HCT116 (cell line): ENCODE data around the gene SH3BP4. TPM values are rescaled to one million over a fixed set of nuclear protein-coding genes. Genes with fewer than 3 reads are reported as not detected.

Source experiments
- ATAC-seq: fragments of 200-7000 bp; cut with Tn5 transposase; 2 replicates; pipeline ENCODE4 v1.9.1; 2020; ENCODE audit warnings: mild to moderate bottlenecking, moderate library complexity
- BruUV-seq: library from RNA; stranded (reverse); fragments of 400-500 nt; replicated peaks from 2 replicates; lab custom pipeline; 2021; lab: Mats Ljungman, UMichigan
- CTCF ChIA-PET: fragments of 300-600 bp; sonication (Branson Sonifier 250); formaldehyde crosslinking; loops from one replicate; lab custom pipeline; 2021; ENCODE audit warnings: antibody characterized with exemption; lab: Charles Lee
- POLR2A ChIA-PET: fragments of 300-600, 350-600 bp; sonication (Branson Sonifier 250); formaldehyde crosslinking; loops from one replicate; lab custom pipeline; 2021; ENCODE audit warnings: antibody characterized with exemption; lab: Charles Lee
- RAD21 ChIA-PET, 2 experiments: fragments of 300-600 bp; sonication (Branson Sonifier 250); formaldehyde crosslinking; loops; one replicate each; lab custom pipeline; 2023; ENCODE audit warnings: low total read pairs in 2 of 2; ENCODE audit not compliant: uncharacterized antibody in 2 of 2, unreplicated experiment in 2 of 2, low non-redundant PET in 1 of 2; lab: Charles Lee
- DNase-seq: peaks from one replicate; pipeline ENCODE4 v3.0.0-alpha.2; 2010; ENCODE audit warnings: low read depth, low spot score
- H2AFZ ChIP-seq: fragments of 200-600 bp; shearing (Covaris generic), sonication (generic); 2 replicates; pipeline ENCODE4 v1.6.1; 2017; ENCODE audit warnings: low read depth, mixed run types, mixed read lengths, antibody characterized with exemption, low read length; ENCODE audit not compliant: poor library complexity, severe bottlenecking
- H3K27ac ChIP-seq: 2 replicates; pipeline ENCODE4 v1.5.1; 2012; ENCODE audit warnings: low read depth, low read length
- H3K27me3 ChIP-seq: fragments of 200-600 bp; sonication (generic); 2 replicates; pipeline ENCODE4 v1.6.1; 2016; ENCODE audit warnings: mixed run types, low read length, mixed read lengths; ENCODE audit not compliant: insufficient read depth
- H3K36me3 ChIP-seq, 2 experiments: fragments of 200-500 bp in 1 of 2; fragments of 200-600 bp in 1 of 2; sonication (Bioruptor generic) in 1 of 2; sonication (generic) in 1 of 2; 2 replicates each; pipeline versions ENCODE4 v1.5.1 to v1.6.1; 2014 to 2016; ENCODE audit warnings: low read length in 2 of 2, inconsistent platforms in 1 of 2, mixed read lengths in 1 of 2, mixed run types in 1 of 2; ENCODE audit not compliant: insufficient read depth in 2 of 2, control insufficient read depth in 1 of 2
- H3K4me1 ChIP-seq, 2 experiments: fragments of 200-600 bp in 1 of 2; sonication (generic) in 1 of 2; 2 replicates each; pipeline versions ENCODE4 v1.5.1 to v1.6.1; 2012 to 2017; ENCODE audit warnings: low read length in 2 of 2, inconsistent platforms in 1 of 2, mild to moderate bottlenecking in 1 of 2, mixed read lengths in 1 of 2, mixed run types in 1 of 2, moderate library complexity in 1 of 2; ENCODE audit not compliant: insufficient read depth in 2 of 2, control insufficient read depth in 1 of 2
- H3K4me2 ChIP-seq: fragments of 200-600 bp; sonication (generic); 2 replicates; pipeline ENCODE4 v1.6.1; 2017; ENCODE audit warnings: mixed run types, low read length, mixed read lengths
- H3K4me3 ChIP-seq, 2 experiments: fragments of 200-600 bp in 1 of 2; sonication (generic) in 1 of 2; replicated peaks in 1 of 2; 2 replicates each; pipeline ENCODE4 v1.5.1; 2011 to 2016; ENCODE audit warnings: low read length in 2 of 2, control low read depth in 1 of 2, low read depth in 1 of 2, mild to moderate bottlenecking in 1 of 2, mixed read lengths in 1 of 2, mixed run types in 1 of 2
- H3K79me2 ChIP-seq: fragments of 200-600 bp; sonication (generic); 2 replicates; pipeline ENCODE4 v1.6.1; 2017; ENCODE audit warnings: mild to moderate bottlenecking, mixed run types, low read length, moderate library complexity, mixed read lengths; ENCODE audit not compliant: insufficient read depth
- H3K9ac ChIP-seq: fragments of 200-600 bp; sonication (generic); 2 replicates; pipeline ENCODE4 v1.6.1; 2016; ENCODE audit warnings: low read length, mixed read lengths
- H3K9me2 ChIP-seq: fragments of 200-600 bp; sonication (generic), shearing (Covaris generic); 2 replicates; pipeline ENCODE4 v1.6.1; 2017; ENCODE audit warnings: mixed run types, mild to moderate bottlenecking, moderate library complexity; ENCODE audit not compliant: insufficient read depth
- H3K9me3 ChIP-seq, 2 experiments: fragments of 200-500 bp in 1 of 2; fragments of 200-600 bp in 1 of 2; sonication (Bioruptor generic) in 1 of 2; sonication (generic) in 1 of 2; 2 replicates each; pipeline ENCODE4 v1.6.1; 2014 to 2017; ENCODE audit warnings: low read length in 2 of 2, mixed read lengths in 2 of 2, inconsistent platforms in 1 of 2, low read depth in 1 of 2, mild to moderate bottlenecking in 1 of 2, mixed run types in 1 of 2, moderate library complexity in 1 of 2; ENCODE audit not compliant: control insufficient read depth in 1 of 2, insufficient read depth in 1 of 2
- H4K20me1 ChIP-seq: fragments of 200-600 bp; sonication (generic), shearing (Covaris generic); 2 replicates; pipeline ENCODE4 v1.6.1; 2017; ENCODE audit warnings: mixed run types, mild to moderate bottlenecking, moderate library complexity; ENCODE audit not compliant: insufficient read depth
- CEBPB ChIP-seq: IDR thresholded peaks from 2 replicates; pipeline ENCODE4 v1.6.1; 2012; ENCODE audit warnings: low read depth
- ELF1 ChIP-seq: IDR thresholded peaks from 2 replicates; pipeline ENCODE4 v1.6.1; 2012; ENCODE audit warnings: low read depth, borderline replicate concordance
- EZH2phosphoT487 ChIP-seq: fragments of 200-600 bp; IDR thresholded peaks from 2 replicates; pipeline ENCODE4 v1.6.1; 2018; ENCODE audit warnings: antibody characterized with exemption, borderline replicate concordance
- FOSL1 ChIP-seq: IDR thresholded peaks from 2 replicates; pipeline ENCODE4 v1.6.1; 2012; ENCODE audit warnings: low read depth
- POLR2A ChIP-seq: IDR thresholded peaks from 2 replicates; pipeline ENCODE4 v1.7.0; 2011; ENCODE audit warnings: borderline replicate concordance; ENCODE audit not compliant: insufficient read depth, insufficient read length; ENCODE audit errors: extremely low read depth
- POLR2AphosphoS5 ChIP-seq: IDR thresholded peaks from 2 replicates; pipeline ENCODE4 v1.6.1; 2011; ENCODE audit warnings: mild to moderate bottlenecking, low read depth, low read length, moderate library complexity
- RAD21 ChIP-seq: IDR thresholded peaks from 2 replicates; pipeline ENCODE4 v1.6.1; 2012; ENCODE audit warnings: low read depth, mild to moderate bottlenecking
- SIN3A ChIP-seq: IDR thresholded peaks from 2 replicates; pipeline ENCODE4 v1.6.1; 2012; ENCODE audit warnings: low read depth
- SP1 ChIP-seq: IDR thresholded peaks from 2 replicates; pipeline ENCODE4 v1.6.1; 2012; ENCODE audit warnings: low read depth
- SRF ChIP-seq: IDR thresholded peaks from 2 replicates; pipeline ENCODE4 v1.6.1; 2012; ENCODE audit warnings: low read depth
- TCF7L2 ChIP-seq: IDR thresholded peaks from 2 replicates; pipeline ENCODE4 v1.7.0; 2011; ENCODE audit warnings: borderline replicate concordance, inconsistent platforms; ENCODE audit not compliant: insufficient read depth, insufficient read length; ENCODE audit errors: extremely low read depth
- YY1 ChIP-seq: IDR thresholded peaks from 2 replicates; pipeline ENCODE4 v1.6.1; 2011; ENCODE audit warnings: low read length, low read depth, moderate library complexity, mild to moderate bottlenecking; ENCODE audit not compliant: insufficient replicate concordance; ENCODE audit errors: extremely low read depth
- ZNF274 ChIP-seq: fragments of 200-500 bp; sonication (Bioruptor generic); IDR thresholded peaks from 2 replicates; pipeline ENCODE4 v1.6.1; 2014; ENCODE audit warnings: mild to moderate bottlenecking, low read depth, low read length, inconsistent platforms
- intact Hi-C: fragments of 100-400 bp; cut with micrococcal nuclease; formaldehyde crosslinking; loops from 2 replicates; pipeline ENCODE4 v1.10.0; 2022
- total RNA-seq: library from RNA; stranded (reverse); gene quantifications from one replicate; pipeline ENCODE4 v1.2.1, GENCODE V29; 2021; ENCODE audit not compliant: unreplicated experiment
- TF ChIP-seq, protein P1 (sequence below): IDR thresholded peaks from 2 replicates; pipeline ENCODE4 v1.6.1; 2012
- TF ChIP-seq, protein P2 (sequence below), 3 experiments: fragments of 200-600 bp in 1 of 3; sonication (generic) in 1 of 3; IDR thresholded peaks in 2 of 3; conservative IDR thresholded peaks in 1 of 3; 2 replicates each; pipeline ENCODE4 v1.5.1; 2012 to 2017; ENCODE audit warnings: low read depth in 2 of 3, low read length in 2 of 3, antibody characterized with exemption in 1 of 3, borderline replicate concordance in 1 of 3, control low read depth in 1 of 3, mild to moderate bottlenecking in 1 of 3, mixed read lengths in 1 of 3, mixed run types in 1 of 3, moderate library complexity in 1 of 3; ENCODE audit not compliant: insufficient read depth in 1 of 3
- TF ChIP-seq, protein P3 (sequence below): IDR thresholded peaks from 2 replicates; pipeline ENCODE4 v1.6.1; 2012
- TF ChIP-seq, protein P4 (sequence below): IDR thresholded peaks from 2 replicates; pipeline ENCODE4 v1.6.1; 2011; ENCODE audit warnings: mild to moderate bottlenecking, low read length, moderate library complexity; ENCODE audit not compliant: insufficient replicate concordance; ENCODE audit errors: extremely low read depth

SH3BP4 gene
- total RNA-seq, 1 experiment from 2014 or later, result 32.9 TPM

DNA sequence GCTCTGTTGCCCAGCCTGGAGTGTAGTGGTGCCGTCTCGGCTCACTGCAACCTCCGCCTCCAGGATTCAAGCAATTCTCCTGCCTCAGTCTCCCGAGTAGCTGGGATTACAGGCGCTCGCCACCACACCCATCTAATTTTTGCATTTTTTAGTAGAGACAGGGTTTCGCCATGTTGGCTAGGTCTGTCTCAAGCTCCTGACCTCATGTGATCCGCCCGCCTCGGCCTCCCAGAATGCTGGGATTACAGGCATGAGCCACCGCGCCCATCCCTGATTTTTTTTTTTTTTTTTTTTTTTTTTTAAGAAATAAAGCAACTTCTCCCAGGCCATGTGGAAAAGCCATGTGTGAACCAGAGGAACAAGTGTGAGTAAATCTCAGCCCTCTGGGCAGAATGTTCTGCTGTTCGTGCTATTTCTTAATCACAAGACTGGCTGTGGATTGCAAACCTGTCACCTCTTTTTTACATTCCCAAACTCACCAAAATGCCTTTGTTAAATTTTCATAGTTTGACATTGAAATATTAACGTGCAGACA, 6.4 kb upstream of the SH3BP4 start:
- no TSS peak for BruUV-seq

More for the DNA sequence above, 6.4 kb upstream of the SH3BP4 start:
- no peaks in the 10 kb centered on the region for H3K36me3 ChIP-seq
- no peaks in the 10 kb centered on the region for H3K79me2 ChIP-seq
- peaks cover 0 to 4% of the 10 kb centered on the region in 2 experiments; a peak in 1 of 4 replicates for H3K4me1 ChIP-seq
- CTCF ChIA-PET, result no interaction called here
- RAD21 ChIA-PET, result no interaction called here
- intact Hi-C loops, result no loop called here
- no peaks in the 10 kb centered on the region for H4K20me1 ChIP-seq
- H3K27ac ChIP-seq, result no peak overlapping the region
- no peak for TF ChIP-seq FOSL1
- no peak for TF ChIP-seq SP1
- TF ChIP-seq, protein P1, sequence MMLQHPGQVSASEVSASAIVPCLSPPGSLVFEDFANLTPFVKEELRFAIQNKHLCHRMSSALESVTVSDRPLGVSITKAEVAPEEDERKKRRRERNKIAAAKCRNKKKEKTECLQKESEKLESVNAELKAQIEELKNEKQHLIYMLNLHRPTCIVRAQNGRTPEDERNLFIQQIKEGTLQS, result no peak
- no peak for TF ChIP-seq SRF
- no peak for TF ChIP-seq ZNF274
- no peak for TF ChIP-seq POLR2AphosphoS5
- no peak for TF ChIP-seq TCF7L2
- TF ChIP-seq, protein P2, sequence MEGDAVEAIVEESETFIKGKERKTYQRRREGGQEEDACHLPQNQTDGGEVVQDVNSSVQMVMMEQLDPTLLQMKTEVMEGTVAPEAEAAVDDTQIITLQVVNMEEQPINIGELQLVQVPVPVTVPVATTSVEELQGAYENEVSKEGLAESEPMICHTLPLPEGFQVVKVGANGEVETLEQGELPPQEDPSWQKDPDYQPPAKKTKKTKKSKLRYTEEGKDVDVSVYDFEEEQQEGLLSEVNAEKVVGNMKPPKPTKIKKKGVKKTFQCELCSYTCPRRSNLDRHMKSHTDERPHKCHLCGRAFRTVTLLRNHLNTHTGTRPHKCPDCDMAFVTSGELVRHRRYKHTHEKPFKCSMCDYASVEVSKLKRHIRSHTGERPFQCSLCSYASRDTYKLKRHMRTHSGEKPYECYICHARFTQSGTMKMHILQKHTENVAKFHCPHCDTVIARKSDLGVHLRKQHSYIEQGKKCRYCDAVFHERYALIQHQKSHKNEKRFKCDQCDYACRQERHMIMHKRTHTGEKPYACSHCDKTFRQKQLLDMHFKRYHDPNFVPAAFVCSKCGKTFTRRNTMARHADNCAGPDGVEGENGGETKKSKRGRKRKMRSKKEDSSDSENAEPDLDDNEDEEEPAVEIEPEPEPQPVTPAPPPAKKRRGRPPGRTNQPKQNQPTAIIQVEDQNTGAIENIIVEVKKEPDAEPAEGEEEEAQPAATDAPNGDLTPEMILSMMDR (IDR thresholded peaks at IDR 0.05 in 2 of 3, conservative IDR thresholded peaks at IDR 0.05 in 1 of 3; ENCODE audit: borderline replicate concordance in 1 of 3, insufficient read depth in 1 of 3, low read depth in 2 of 3, low read length in 2 of 3), result no peak
- TF ChIP-seq POLR2A, result no peak
- no peak for TF ChIP-seq YY1
- TF ChIP-seq, protein P3, sequence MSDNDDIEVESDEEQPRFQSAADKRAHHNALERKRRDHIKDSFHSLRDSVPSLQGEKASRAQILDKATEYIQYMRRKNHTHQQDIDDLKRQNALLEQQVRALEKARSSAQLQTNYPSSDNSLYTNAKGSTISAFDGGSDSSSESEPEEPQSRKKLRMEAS, result no peak
- no peak for TF ChIP-seq ELF1
- TF ChIP-seq, protein P4, sequence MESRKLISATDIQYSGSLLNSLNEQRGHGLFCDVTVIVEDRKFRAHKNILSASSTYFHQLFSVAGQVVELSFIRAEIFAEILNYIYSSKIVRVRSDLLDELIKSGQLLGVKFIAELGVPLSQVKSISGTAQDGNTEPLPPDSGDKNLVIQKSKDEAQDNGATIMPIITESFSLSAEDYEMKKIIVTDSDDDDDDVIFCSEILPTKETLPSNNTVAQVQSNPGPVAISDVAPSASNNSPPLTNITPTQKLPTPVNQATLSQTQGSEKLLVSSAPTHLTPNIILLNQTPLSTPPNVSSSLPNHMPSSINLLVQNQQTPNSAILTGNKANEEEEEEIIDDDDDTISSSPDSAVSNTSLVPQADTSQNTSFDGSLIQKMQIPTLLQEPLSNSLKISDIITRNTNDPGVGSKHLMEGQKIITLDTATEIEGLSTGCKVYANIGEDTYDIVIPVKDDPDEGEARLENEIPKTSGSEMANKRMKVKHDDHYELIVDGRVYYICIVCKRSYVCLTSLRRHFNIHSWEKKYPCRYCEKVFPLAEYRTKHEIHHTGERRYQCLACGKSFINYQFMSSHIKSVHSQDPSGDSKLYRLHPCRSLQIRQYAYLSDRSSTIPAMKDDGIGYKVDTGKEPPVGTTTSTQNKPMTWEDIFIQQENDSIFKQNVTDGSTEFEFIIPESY, result no peak
- no peak for TF ChIP-seq SIN3A
- TF ChIP-seq CEBPB, result no peak
- no peak for TF ChIP-seq RAD21
- no peak for TF ChIP-seq EZH2phosphoT487
- TF ChIP-seq, all 23 proteins: peak for 0
- POLR2A ChIA-PET, result no interaction called here
- Histone ChIP-seq H3K9me2 (no peaks in the 10 kb centered on the region), H3K27me3 (no peaks in the 10 kb centered on the region), H3K9ac (no peak overlapping the region), H2AFZ (no peak overlapping the region), H3K4me2 (no peak overlapping the region), H3K9me3 (no peaks in the 10 kb centered on the region), H3K4me3 (no peak overlapping the region)
- DNase-seq (no peak), ATAC-seq (no peak)
